ENCODE measurements around the gene DBI. TPM values are rescaled to one million over a fixed set of nuclear protein-coding genes. Genes with fewer than 3 reads are reported as not detected.
A peak's percentile ranks its signal among the peaks of the same experiment; 100 is the strongest.

Gene DBI
- total RNA-seq, result 100 to 1,000 TPM in 1 of 4 donors, 10 to 100 TPM in 3; 17.3 to 102 (median 55.2) TPM

GRCh38 chr2:119366649-119367471 is at the start of gene DBI, which contains the start of gene C2orf76:
TSS of gene DBI (plus strand) at chr2:119366977. CDS start at chr2:119367052, 75 bp downstream.
TSS of gene C2orf76 (minus strand) at chr2:119366834. CDS start at chr2:119339959, 26,875 bp downstream.
- H3K4me1 ChIP-seq, result peaks cover 44 to 47% of the 10 kb centered on the region in 2 donors
- intact Hi-C loops (cut with DNase I; ENCODE audit: low total_unique reads) (loop anchor here (5.0 to 10.0 kb wide), 6 partner anchors 60 to 1552 kb away; partner anchors contain the start of gene DDX18), in situ Hi-C loops (cut with MboI; ENCODE audit: low sequenced_read_pairs in 4 of 4) (no loop called here)
- ATAC-seq, result peak; percentile 84 to 86
- H3K9me3 ChIP-seq, result no peaks in the 10 kb centered on the region
- TF ChIP-seq POLR2A (IDR thresholded peaks at IDR 0.05), result peak; percentile 90 to 91
- TF ChIP-seq CTCF (IDR thresholded peaks at IDR 0.05 in 4 of 5, conservative IDR thresholded peaks at IDR 0.05 in 1 of 5), result peak in 1 of 5 experiments; percentile 9
- peak within 1 kb of the TSS; percentile 87 to 95 (median 95) for H3K27ac ChIP-seq
- H3K36me3 ChIP-seq, result peaks cover 0 to 8% of the 10 kb centered on the region in 2 donors
- DNase-seq, result peak; percentile 94 to 96
- H3K4me3 ChIP-seq, result peak within 1 kb of the TSS; percentile 67 to 81 (median 78)
- no peaks in the 10 kb centered on the region for H3K27me3 ChIP-seq

- no peaks in the 10 kb centered on the region for H3K9me3 ChIP-seq
- in situ Hi-C loops (cut with MboI; ENCODE audit: low sequenced_read_pairs in 4 of 4), result loop anchor here in 3 of 4 donors (25.0 kb wide), 2 partner anchors 305 to 430 kb away; no protein-coding TSS in a partner anchor
- ATAC-seq (no peak), DNase-seq (no peak)
- H3K27me3 ChIP-seq, result no peaks in the 10 kb centered on the region
- H3K36me3 ChIP-seq, result no peaks in the 10 kb centered on the region
- intact Hi-C loops (cut with DNase I; ENCODE audit: low total_unique reads), result no loop called here
- no peak for TF ChIP-seq POLR2A (IDR thresholded peaks at IDR 0.05)
- TF ChIP-seq CTCF (IDR thresholded peaks at IDR 0.05 in 4 of 5, conservative IDR thresholded peaks at IDR 0.05 in 1 of 5), result no peak
- peaks cover 19 to 26% of the 10 kb centered on the region in 2 donors for H3K4me1 ChIP-seq
- H3K27ac ChIP-seq, result no peak overlapping the region
- H3K4me3 ChIP-seq, result no peak overlapping the region
These were observed 49.2 kb upstream of the DBI start for GRCh38 chr2:119317554-119317953.

- Histone ChIP-seq H3K9me3 (no peaks in the 10 kb centered on the region), H3K27ac (peak overlapping the region; percentile 12 to 55 (median 30)), H3K27me3 (no peaks in the 10 kb centered on the region), H3K36me3 (no peaks in the 10 kb centered on the region), H3K4me3 (no peak overlapping the region), H3K4me1 (peaks cover 19 to 26% of the 10 kb centered on the region in 2 donors)
- TF ChIP-seq CTCF (IDR thresholded peaks at IDR 0.05 in 4 of 5, conservative IDR thresholded peaks at IDR 0.05 in 1 of 5), result no peak
- TF ChIP-seq POLR2A (IDR thresholded peaks at IDR 0.05), result no peak
- peak in 1 of 2 donors; percentile 39 for DNase-seq
- intact Hi-C loops (cut with DNase I; ENCODE audit: low total_unique reads), result no loop called here
- ATAC-seq, result peak; percentile 86 to 93
- in situ Hi-C loops (cut with MboI; ENCODE audit: low sequenced_read_pairs in 4 of 4), result loop anchor here in 3 of 4 donors (25.0 kb wide), 2 partner anchors 307 to 432 kb away; no protein-coding TSS in a partner anchor
These were observed 47.2 kb upstream of the DBI start for GRCh38 chr2:119319593-119319992.

GRCh38 chr2:119323459-119323858 is 43.3 kb upstream of the DBI start:
- Histone ChIP-seq H3K4me3 (no peak overlapping the region), H3K27ac (no peak overlapping the region), H3K9me3 (no peaks in the 10 kb centered on the region), H3K36me3 (no peaks in the 10 kb centered on the region), H3K4me1 (peaks cover 10 to 16% of the 10 kb centered on the region in 2 donors), H3K27me3 (no peaks in the 10 kb centered on the region)
- TF ChIP-seq CTCF (IDR thresholded peaks at IDR 0.05 in 4 of 5, conservative IDR thresholded peaks at IDR 0.05 in 1 of 5) (no peak), POLR2A (IDR thresholded peaks at IDR 0.05) (no peak)
- ATAC-seq (no peak), DNase-seq (no peak)
- intact Hi-C loops (cut with DNase I; ENCODE audit: low total_unique reads) (no loop called here), in situ Hi-C loops (cut with MboI; ENCODE audit: low sequenced_read_pairs in 4 of 4) (loop anchor here in 3 of 4 donors (25.0 kb wide), 2 partner anchors 311 to 436 kb away; no protein-coding TSS in a partner anchor)
